K562 (cell line): ENCODE results near the gene HTR2A. TPM values are rescaled to one million over a fixed set of nuclear protein-coding genes. Genes with fewer than 3 reads are reported as not detected.

Source experiments
- ATAC-seq: fragments of 200-7000 bp; cut with Tn5 transposase; 3 replicates; pipeline ENCODE4 v1.9.1; 2020; ENCODE audit warnings: moderate library complexity
- BruUV-seq: library from RNA; stranded (reverse); fragments of 400-500 nt; replicated peaks from 2 replicates; lab custom pipeline; 2021; lab: Mats Ljungman, UMichigan
- CTCF ChIA-PET: fragments of 300-600 bp; formaldehyde crosslinking; extraction: SDS; loops from one replicate; lab custom pipeline; 2021; ENCODE audit warnings: low intra/inter-chr PET ratio; lab: Yijun Ruan, JAX
- POLR2A ChIA-PET: fragments of 300-600, 350-650 bp; sonication (Branson Sonifier 250); formaldehyde crosslinking; extraction: SDS; loops from one replicate; lab custom pipeline; 2021; ENCODE audit warnings: antibody characterized with exemption, inconsistent platforms; lab: Yijun Ruan, JAX
- DNase-seq, 4 experiments: peaks; one replicate each; pipeline versions ENCODE4 v3.0.0 to v3.0.0-alpha.2; 2011 to 2018; ENCODE audit warnings: low spot score in 3 of 4, mixed read lengths in 3 of 4; ENCODE audit errors: extremely low read depth in 1 of 4
- FAIRE-seq: peaks from 2 replicates; lab custom pipeline; 2011; peaks lifted over from hg19 to GRCh38; lab: Jason Lieb, UNC
- H2AFZ ChIP-seq: 2 replicates; pipeline ENCODE4 v1.6.0; 2011; ENCODE audit warnings: low read depth, low read length, control low read depth, inconsistent platforms
- H3K27ac ChIP-seq: fragments of 200-600 bp; 3 replicates; pipeline ENCODE4 v1.8.0; 2011; ENCODE audit warnings: low read depth, mild to moderate bottlenecking, control low read depth, inconsistent platforms, low read length, moderate library complexity, mixed read lengths; ENCODE audit errors: extremely low read depth
- H3K27me3 ChIP-seq, 2 experiments: fragments of 300-600 bp in 1 of 2; 2 replicates in 1 of 2; 3 replicates in 1 of 2; pipeline versions ENCODE4 v1.6.0 to v1.8.0; 2011; ENCODE audit warnings: inconsistent platforms in 2 of 2, low read length in 2 of 2, mild to moderate bottlenecking in 1 of 2, mixed read lengths in 1 of 2, moderate library complexity in 1 of 2; ENCODE audit not compliant: control insufficient read depth in 2 of 2, insufficient read depth in 2 of 2
- H3K36me3 ChIP-seq: fragments of 300-600 bp; 3 replicates; pipeline ENCODE4 v1.8.0; 2011; ENCODE audit warnings: mild to moderate bottlenecking, low read length, inconsistent platforms; ENCODE audit not compliant: control insufficient read depth, insufficient read depth
- H3K4me1 ChIP-seq, 2 experiments: fragments of 200-600 bp in 1 of 2; replicated peaks in 1 of 2; 2 replicates in 1 of 2; 3 replicates in 1 of 2; pipeline versions ENCODE4 v1.5.1 to v1.8.0; 2011; ENCODE audit warnings: inconsistent platforms in 2 of 2, low read length in 2 of 2, mild to moderate bottlenecking in 1 of 2, mixed read lengths in 1 of 2, moderate library complexity in 1 of 2; ENCODE audit not compliant: control insufficient read depth in 2 of 2, insufficient read depth in 2 of 2
- H3K4me2 ChIP-seq: 2 replicates; pipeline ENCODE4 v1.6.1; 2011; ENCODE audit warnings: low read length, control low read depth, inconsistent platforms, mixed read lengths; ENCODE audit not compliant: insufficient read depth
- H3K4me3 ChIP-seq: fragments of 200-600 bp; sonication (generic), shearing (Covaris generic); 2 replicates; pipeline ENCODE4 v1.5.1; 2016; ENCODE audit warnings: control low read depth, inconsistent platforms
- H3K79me2 ChIP-seq: fragments of 200-600 bp; 3 replicates; pipeline ENCODE4 v1.8.0; 2011; ENCODE audit warnings: low read length, inconsistent platforms; ENCODE audit not compliant: control insufficient read depth, insufficient read depth
- H3K9ac ChIP-seq, 2 experiments: 2 replicates each; pipeline versions ENCODE4 v1.6.0 to v1.6.1; 2011; ENCODE audit warnings: low read depth in 2 of 2, low read length in 2 of 2, control low read depth in 1 of 2, inconsistent platforms in 1 of 2, mild to moderate bottlenecking in 1 of 2, mixed read lengths in 1 of 2; ENCODE audit not compliant: insufficient read depth in 1 of 2
- H3K9me1 ChIP-seq: one replicate; pipeline ENCODE4 v1.6.0; 2011; ENCODE audit warnings: inconsistent platforms, mild to moderate bottlenecking, low read length, moderate library complexity; ENCODE audit not compliant: control insufficient read depth, insufficient read depth
- H3K9me3 ChIP-seq: replicated peaks from 2 replicates; pipeline ENCODE4 v1.5.1; 2011; ENCODE audit warnings: low read depth, low read length, inconsistent platforms; ENCODE audit not compliant: control insufficient read depth, insufficient read depth
- H4K20me1 ChIP-seq: replicated peaks from 2 replicates; pipeline ENCODE4 v1.6.1; 2011; ENCODE audit warnings: low read length, inconsistent platforms, mixed read lengths; ENCODE audit not compliant: control insufficient read depth, insufficient read depth
- C11orf30 ChIP-seq: fragments of 450-650 bp; IDR thresholded peaks from 2 replicates; pipeline ENCODE4 v1.6.1; 2016; ENCODE audit warnings: low read depth, mild to moderate bottlenecking
- EZH2 ChIP-seq: IDR thresholded peaks from 2 replicates; pipeline ENCODE4 v1.6.1; 2012; ENCODE audit warnings: low read depth, mild to moderate bottlenecking, inconsistent platforms, low read length, borderline replicate concordance
- FOSL1 ChIP-seq: fragments of 200-800 bp; sonication (Bioruptor generic); conservative IDR thresholded peaks from 2 replicates; pipeline ENCODE4 v1.6.1; 2016; ENCODE audit warnings: missing genetic modification characterization, missing compliant biosample characterization
- HMGN3 ChIP-seq: IDR thresholded peaks from 2 replicates; pipeline ENCODE4 v1.6.1; 2011; ENCODE audit warnings: borderline replicate concordance, low read depth, mild to moderate bottlenecking, mixed read lengths, low read length; ENCODE audit not compliant: insufficient read length; ENCODE audit errors: extremely low read depth
- MAFF ChIP-seq: IDR thresholded peaks from 2 replicates; pipeline ENCODE4 v1.6.1; 2012; ENCODE audit warnings: low read length, improper control_type of control experiment
- MAFG ChIP-seq: fragments of 450-650 bp; conservative IDR thresholded peaks from 2 replicates; pipeline ENCODE4 v1.6.1; 2016; ENCODE audit warnings: missing genetic modification characterization, missing compliant biosample characterization
- MAFK ChIP-seq: IDR thresholded peaks from 2 replicates; pipeline ENCODE4 v1.6.1; 2011; ENCODE audit warnings: low read length, improper control_type of control experiment
- NFE2 ChIP-seq: IDR thresholded peaks from 2 replicates; pipeline ENCODE4 v1.6.1; 2014; ENCODE audit warnings: antibody characterized with exemption, low read depth
- THRAP3 ChIP-seq: fragments of 450-650 bp; IDR thresholded peaks from 2 replicates; pipeline ENCODE4 v1.6.1; 2016; ENCODE audit warnings: mild to moderate bottlenecking, inconsistent platforms, borderline replicate concordance
- ZFP36 ChIP-seq: fragments of 150-350 bp; IDR thresholded peaks from 2 replicates; pipeline ENCODE4 v1.6.1; 2018; ENCODE audit warnings: low read length, low read depth; ENCODE audit not compliant: partially characterized antibody
- ZNF232 ChIP-seq: sonication (generic); formaldehyde crosslinking; IDR thresholded peaks from 2 replicates; pipeline ENCODE4 v1.8.0; 2022; ENCODE audit warnings: mild to moderate bottlenecking, missing genetic modification reagents
- ZNF316 ChIP-seq: fragments of 450-650 bp; IDR thresholded peaks from 2 replicates; pipeline ENCODE4 v1.6.1; 2016
- ZNF436 ChIP-seq: fragments of 250-450, 450-650 bp; sonication (Bioruptor Pico); formaldehyde crosslinking; IDR thresholded peaks from 2 replicates; pipeline ENCODE4 v1.7.0; 2020; ENCODE audit warnings: mild to moderate bottlenecking
- WGBS: fragments of 100-300 bp; shearing (Covaris generic); methylation state at CpG from one replicate; pipeline ENCODE4 v1.1.6; 2016; ENCODE audit warnings: low coverage, mixed read lengths; ENCODE audit not compliant: insufficient coverage; ENCODE audit errors: missing lambda C conversion rate; 5-methylcytosine and 5-hydroxymethylcytosine counted together
- in situ Hi-C: fragments of 300-500 bp; cut with MboI; formaldehyde crosslinking; loops from 4 replicates; pipeline ENCODE4 v1.15.0; 2018; ENCODE audit warnings: inconsistent platforms, mixed read lengths
- intact Hi-C: fragments of 100-400 bp; cut with micrococcal nuclease; formaldehyde crosslinking; loops from 2 replicates; pipeline ENCODE4 v1.14.2; 2022
- polyA plus RNA-seq, 8 experiments: library from polyadenylated mRNA; depleted of rRNA in 4 of 8; stranded (reverse) in 5 of 8; unstranded in 3 of 8; fragments of >200 nt; fragmentation: Nextera tagmentation in 2 of 8; fragmentation: Illumina TruSeq in 1 of 8; extraction: Ambion mirVana in 2 of 8; extraction: Trizol in 1 of 8; gene quantifications; 2 replicates each; pipeline versions ENCODE4 v1.2.1 to v1.2.3, GENCODE V29; 2011 to 2014; ENCODE audit warnings: inconsistent platforms in 1 of 8, missing spikeins in 1 of 8
- total RNA-seq, 7 experiments: library from RNA; depleted of rRNA in 6 of 7; stranded (reverse); fragments of >200 nt in 6 of 7; fragmentation: Illumina TruSeq in 2 of 7; extraction: Trizol in 2 of 7; gene quantifications; 2 replicates each; pipeline versions ENCODE4 v1.2.1 to v1.2.3, GENCODE V29; 2011 to 2021; ENCODE audit warnings: low replicate concordance in 1 of 7
- TF ChIP-seq, protein P1 (sequence below): fragments of 250-450 bp; sonication (Bioruptor Pico); IDR thresholded peaks from 2 replicates; pipeline ENCODE4 v1.4.0; 2020
- TF ChIP-seq, protein P2 (sequence below): fragments of 450-650 bp; IDR thresholded peaks from 2 replicates; pipeline ENCODE4 v1.6.1; 2017; ENCODE audit warnings: mild to moderate bottlenecking, moderate library complexity

Gene HTR2A
- total and polyA plus RNA-seq, 9 of the 15 experiments (the other 6 are each of a cell fraction or from before 2014, with no cell fraction given), result not detected

DNA sequence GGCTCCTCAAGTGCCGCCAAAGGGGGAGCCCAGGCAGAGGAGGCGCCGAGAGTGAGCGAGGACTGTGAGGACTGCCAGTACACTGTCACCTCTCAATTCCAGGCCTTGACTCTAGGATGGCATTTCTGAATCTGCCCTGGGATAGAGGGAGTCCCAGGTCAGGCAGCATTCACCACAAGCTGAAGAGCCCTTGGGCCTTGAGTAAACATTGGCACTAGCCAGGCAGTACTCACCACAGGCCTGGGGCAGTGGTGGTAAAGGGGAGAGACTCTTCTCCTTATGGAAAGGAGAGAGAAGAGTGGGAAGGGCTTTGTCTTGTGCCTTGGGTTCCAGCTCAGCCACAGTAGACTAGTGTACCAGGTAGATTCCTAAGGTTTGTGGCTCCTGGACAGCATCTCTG is 39.7 kb upstream of the HTR2A start (continued):
- TF ChIP-seq THRAP3 (no peak), ZNF232 (no peak), ZFP36 (no peak)

DNA sequence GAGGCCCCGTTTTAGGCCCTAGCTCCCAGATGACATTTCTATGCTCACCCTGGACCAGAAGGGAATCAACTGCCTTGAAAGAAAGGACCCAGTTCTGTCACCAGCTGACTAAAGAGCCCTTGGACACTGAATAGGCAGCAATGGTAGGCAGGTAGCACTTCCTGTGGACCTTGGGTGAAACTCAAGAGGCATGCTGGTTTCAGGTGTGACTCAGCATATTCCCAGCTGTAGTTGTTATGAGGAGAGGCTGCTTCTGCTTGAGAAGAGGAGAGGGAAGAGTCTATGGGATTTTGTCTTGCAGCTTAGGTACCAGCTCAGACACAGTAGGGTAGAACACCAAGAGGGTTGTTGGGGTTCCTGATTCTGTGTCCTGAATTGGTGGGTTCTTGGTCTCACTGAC is 37.9 kb upstream of the HTR2A start:
- no peak overlapping the region for H3K4me3 ChIP-seq
- FAIRE-seq (no peak), DNase-seq (peak in 1 of 4 experiments; percentile 3), ATAC-seq (no peak)
- no peak overlapping the region for H2AFZ ChIP-seq
- in situ Hi-C loops, result no loop called here
- no peaks in the 10 kb centered on the region for H3K27me3 ChIP-seq
- POLR2A ChIA-PET, result no interaction called here
- H3K4me2 ChIP-seq, result no peak overlapping the region
- no peak overlapping the region for H3K27ac ChIP-seq
- WGBS, result 0% methylated on average over 1 of the region's 1 CpG
- intact Hi-C loops, result no loop called here
- H3K9me3 ChIP-seq, result no peaks in the 10 kb centered on the region
- TF ChIP-seq MAFF (peak; percentile 9; the same call in 1 of the 2 replicates), EZH2 (no peak), HMGN3 (no peak), MAFG (tag) (peak; percentile 69), NFE2 (peak; percentile 55), MAFK (peak; percentile 5; the same call in 1 of the 2 replicates), ZNF316 (peak; percentile 61), ZNF436 (CRISPR knock-in tag) (no peak), C11orf30 (peak; percentile 48), FOSL1 (tag) (no peak)
- TF ChIP-seq, protein P1, sequence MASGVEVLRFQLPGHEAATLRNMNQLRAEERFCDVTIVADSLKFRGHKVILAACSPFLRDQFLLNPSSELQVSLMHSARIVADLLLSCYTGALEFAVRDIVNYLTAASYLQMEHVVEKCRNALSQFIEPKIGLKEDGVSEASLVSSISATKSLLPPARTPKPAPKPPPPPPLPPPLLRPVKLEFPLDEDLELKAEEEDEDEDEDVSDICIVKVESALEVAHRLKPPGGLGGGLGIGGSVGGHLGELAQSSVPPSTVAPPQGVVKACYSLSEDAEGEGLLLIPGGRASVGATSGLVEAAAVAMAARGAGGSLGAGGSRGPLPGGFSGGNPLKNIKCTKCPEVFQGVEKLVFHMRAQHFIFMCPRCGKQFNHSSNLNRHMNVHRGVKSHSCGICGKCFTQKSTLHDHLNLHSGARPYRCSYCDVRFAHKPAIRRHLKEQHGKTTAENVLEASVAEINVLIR (CRISPR knock-in tag), result no peak
- TF ChIP-seq, protein P2, sequence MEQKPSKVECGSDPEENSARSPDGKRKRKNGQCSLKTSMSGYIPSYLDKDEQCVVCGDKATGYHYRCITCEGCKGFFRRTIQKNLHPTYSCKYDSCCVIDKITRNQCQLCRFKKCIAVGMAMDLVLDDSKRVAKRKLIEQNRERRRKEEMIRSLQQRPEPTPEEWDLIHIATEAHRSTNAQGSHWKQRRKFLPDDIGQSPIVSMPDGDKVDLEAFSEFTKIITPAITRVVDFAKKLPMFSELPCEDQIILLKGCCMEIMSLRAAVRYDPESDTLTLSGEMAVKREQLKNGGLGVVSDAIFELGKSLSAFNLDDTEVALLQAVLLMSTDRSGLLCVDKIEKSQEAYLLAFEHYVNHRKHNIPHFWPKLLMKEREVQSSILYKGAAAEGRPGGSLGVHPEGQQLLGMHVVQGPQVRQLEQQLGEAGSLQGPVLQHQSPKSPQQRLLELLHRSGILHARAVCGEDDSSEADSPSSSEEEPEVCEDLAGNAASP, result no peak
- TF ChIP-seq, all 486 proteins: peak for 6
- Histone ChIP-seq H3K9ac (no peak overlapping the region), H4K20me1 (no peaks in the 10 kb centered on the region), H3K4me1 (no peaks in the 10 kb centered on the region), H3K79me2 (no peaks in the 10 kb centered on the region), H3K36me3 (no peaks in the 10 kb centered on the region), H3K9me1 (no peaks in the 10 kb centered on the region)
- BruUV-seq, result no TSS peak
- CTCF ChIA-PET, result no interaction called here
